HG03439 (cell line): ENCODE results near the gene CNOT9.
A peak's percentile ranks its signal among the peaks of the same experiment; 100 is the strongest.

ENCODE experiments used
- ATAC-seq: cut with Tn5 transposase; IDR thresholded peaks from one replicate; pipeline ENCODE4 v1.9.1; 2021; ENCODE audit warnings: mild to moderate bottlenecking, moderate library complexity; ENCODE audit not compliant: unreplicated experiment

The CNOT9 gene

GRCh38 chr2:218577482-218578220 is 9.0 kb downstream of the CNOT9 start:
- ATAC-seq: no peak

GRCh38 chr2:218578272-218578877 is 9.7 kb downstream of the CNOT9 start:
- no peak for ATAC-seq

DNA sequence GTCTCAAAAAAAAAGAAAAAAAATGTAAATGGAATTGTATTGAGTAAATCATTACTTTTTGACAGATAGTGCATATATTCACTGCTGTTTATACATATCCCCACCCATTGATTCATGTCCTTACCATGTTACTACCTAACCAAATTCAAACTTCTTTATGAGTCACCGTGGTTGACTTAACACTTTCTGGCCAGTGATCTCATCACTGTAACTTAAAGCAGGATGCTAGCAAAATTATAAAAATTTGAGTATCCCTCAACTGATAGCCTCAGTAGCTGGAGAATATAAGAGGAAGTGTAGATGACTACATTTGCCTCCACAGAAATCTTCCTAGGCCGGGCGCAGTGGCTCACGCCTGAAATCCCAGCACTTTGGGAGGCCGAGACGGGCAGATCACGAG is 13.4 kb downstream of the CNOT9 start:
- peak; percentile 68 for ATAC-seq

GRCh38 chr2:218583983-218584850 is 15.6 kb downstream of the CNOT9 start:
- ATAC-seq: no peak

DNA sequence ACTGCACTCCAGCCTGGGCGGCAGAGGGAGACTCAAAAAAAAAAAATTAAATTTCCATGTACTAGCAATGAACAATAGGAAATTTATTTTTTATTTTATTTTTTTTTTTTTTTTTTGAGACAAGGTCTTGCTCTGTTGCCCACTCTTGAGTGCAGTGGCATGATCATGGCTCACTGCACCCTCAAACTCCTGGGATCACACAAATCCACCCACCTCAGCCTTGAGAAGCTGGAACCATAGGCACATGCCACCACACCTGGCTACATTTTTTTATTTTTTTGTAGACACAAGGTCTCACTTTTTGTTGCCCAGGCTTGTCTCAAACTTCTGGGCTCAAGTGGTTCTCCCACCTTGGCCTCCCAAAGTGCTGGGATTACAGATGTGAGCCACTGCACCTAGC is 16.9 kb downstream of the CNOT9 start:
- no peak for ATAC-seq

DNA sequence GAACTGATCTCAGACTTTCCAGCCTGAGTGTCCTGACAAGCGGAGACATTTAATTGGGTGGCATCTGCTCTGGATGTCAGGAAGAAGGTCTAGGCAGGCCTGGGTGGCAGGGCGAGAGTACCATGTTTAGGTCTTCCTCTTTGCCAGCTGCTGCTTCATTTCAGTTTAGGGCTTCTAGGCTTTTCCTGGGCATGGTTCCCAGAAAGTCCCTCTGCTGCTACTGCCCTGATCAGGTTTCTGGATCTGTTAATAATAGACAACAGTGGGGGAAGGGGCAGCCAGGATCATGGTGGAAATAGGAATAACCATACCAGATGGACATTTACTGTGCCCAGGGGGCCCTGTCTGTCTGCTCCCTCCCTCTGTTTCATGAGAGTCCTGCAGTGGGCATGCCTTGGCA is 36.8 kb downstream of the CNOT9 start:
- ATAC-seq: no peak

DNA sequence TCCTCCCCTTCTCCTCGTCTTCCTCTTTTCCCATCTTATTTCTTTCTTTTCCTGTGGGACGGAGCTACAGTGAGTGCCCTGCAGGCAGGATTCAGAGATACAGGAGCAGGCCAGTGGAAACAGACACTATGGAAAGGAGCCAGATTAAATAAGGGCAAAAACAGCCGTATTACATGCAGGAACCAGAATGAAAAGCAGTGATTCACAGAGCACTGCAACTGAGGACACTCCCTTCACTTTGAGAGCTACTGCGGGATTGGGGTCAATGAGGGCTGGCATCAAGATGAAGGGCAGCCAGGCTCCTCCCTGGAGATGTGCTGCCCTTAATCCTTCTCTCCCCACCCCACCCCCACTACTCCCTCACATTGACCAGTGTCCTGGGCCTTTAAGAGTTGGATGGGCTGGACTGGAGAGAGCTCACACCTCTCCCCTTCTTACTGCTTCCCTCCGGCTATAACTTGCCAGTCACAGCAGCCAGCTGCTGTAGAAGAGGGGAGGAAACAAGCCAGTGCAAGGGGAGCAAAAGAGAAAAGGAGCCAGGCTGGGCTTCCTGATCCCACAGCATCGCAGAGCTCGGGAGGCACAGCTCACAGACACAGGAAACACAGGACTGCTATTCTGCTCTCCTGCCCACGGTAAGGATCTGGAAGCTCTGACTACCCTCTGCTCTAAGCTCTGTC is 38.9 kb downstream of the CNOT9 start, which contains the start of gene PLCD4:
Gene PLCD4 (plus strand): TSS at position 464 of the 680 bp plus-strand sequence. CDS start 7,841 bp downstream, outside the sequence.
- no peak for ATAC-seq

- no peak for ATAC-seq
Measured at GRCh38 chr2:218615868-218616315, 47.3 kb downstream of the CNOT9 start.

- ATAC-seq: no peak
Measured at GRCh38 chr2:218618102-218618860, 49.6 kb downstream of the CNOT9 start.

GRCh38 chr2:218621007-218621406 is 52.4 kb downstream of the CNOT9 start:
- no peak for ATAC-seq

- no peak for ATAC-seq
Measured at GRCh38 chr2:218622606-218623365, 54.1 kb downstream of the CNOT9 start.

DNA sequence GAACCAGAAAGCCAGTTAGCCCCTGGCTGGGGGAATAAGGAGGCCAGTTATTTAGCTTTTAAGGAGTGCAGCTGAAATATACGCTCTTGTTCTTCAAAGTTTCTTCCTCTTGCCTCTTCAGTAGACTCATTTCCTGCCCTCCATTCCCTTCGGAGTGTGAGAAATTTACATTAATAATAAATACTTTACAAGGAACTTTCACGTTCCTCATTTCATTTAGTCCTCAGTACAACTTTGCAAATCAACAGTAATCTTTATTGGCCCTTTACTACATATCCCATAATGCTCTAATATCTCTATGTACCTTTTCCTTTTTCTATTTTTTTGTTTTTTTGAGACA is 54.7 kb downstream of the CNOT9 start:
- no peak for ATAC-seq

- no peak for ATAC-seq
Measured at GRCh38 chr2:218626369-218626768, 57.7 kb downstream of the CNOT9 start.

- no peak for ATAC-seq
Measured at GRCh38 chr2:218627939-218628338, 59.3 kb downstream of the CNOT9 start.

DNA sequence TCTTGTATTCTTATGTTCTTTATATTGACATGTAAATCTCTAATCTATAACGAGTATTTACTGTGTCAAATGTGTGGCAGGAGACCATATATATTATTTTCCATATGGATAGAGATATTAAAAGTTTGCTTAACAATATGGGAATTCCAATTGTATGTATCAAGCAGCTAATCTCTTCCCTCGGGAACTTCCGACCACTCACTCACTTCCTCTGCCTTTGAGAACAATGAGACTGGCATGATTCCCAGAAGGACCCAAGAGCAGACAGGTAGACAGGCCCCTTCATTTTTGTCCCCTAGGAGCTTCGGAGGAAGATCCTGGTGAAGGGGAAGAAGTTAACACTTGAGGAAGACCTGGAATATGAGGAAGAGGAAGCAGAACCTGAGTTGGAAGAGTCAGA is 63.2 kb downstream of the CNOT9 start:
- ATAC-seq: no peak

GRCh38 chr2:218635719-218636118 is 67.1 kb downstream of the CNOT9 start:
- ATAC-seq: no peak

GRCh38 chr2:218638372-218638771 is 69.7 kb downstream of the CNOT9 start:
- ATAC-seq: no peak

DNA sequence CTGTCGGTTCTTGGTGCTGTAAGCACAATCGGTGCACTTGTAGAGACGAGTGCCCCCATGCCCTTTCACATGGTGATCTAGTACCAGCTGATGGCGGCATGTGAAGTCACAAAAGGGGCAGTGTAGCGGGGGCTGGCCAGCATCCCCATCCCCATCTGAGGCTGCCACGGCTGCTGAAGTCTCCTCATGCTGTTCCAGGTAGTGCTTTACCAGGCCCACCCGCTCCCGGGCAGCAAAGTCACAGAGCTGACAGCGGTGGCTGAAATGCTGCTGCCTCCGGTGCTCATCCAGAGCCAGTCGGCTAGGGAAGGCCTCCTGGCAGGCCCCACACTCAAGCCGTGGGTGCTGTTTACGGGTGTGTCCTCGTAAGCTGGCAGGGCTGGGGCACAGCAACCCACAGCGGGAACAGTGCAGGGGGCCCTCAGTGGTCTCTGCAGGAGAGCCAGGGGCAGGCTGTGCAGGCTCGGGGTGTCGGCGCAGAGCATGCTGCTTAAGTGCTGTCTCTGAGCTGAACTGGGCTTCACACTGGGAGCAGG is 73.5 kb downstream of the CNOT9 start:
- ATAC-seq: no peak

- ATAC-seq: no peak
Measured at GRCh38 chr2:218642786-218643185, 74.1 kb downstream of the CNOT9 start.
